HepG2 (cell line): ENCODE data around the gene ZNF146. TPM values are rescaled to one million over a fixed set of nuclear protein-coding genes. Genes with fewer than 3 reads are reported as not detected.
"Not testable (repeated sequence)": the region's sequence is repeated elsewhere in the genome, so short reads cannot be mapped to it uniquely, and the experiment has no call there.

ENCODE experiments used
- ATAC-seq: fragments of 200-7000 bp; cut with Tn5 transposase; 3 replicates; pipeline ENCODE4 v1.9.1; 2020; ENCODE audit warnings: mild to moderate bottlenecking, moderate library complexity
- BruUV-seq: library from RNA; stranded (reverse); fragments of 400-500 nt; replicated peaks from 2 replicates; lab custom pipeline; 2021; lab: Mats Ljungman, UMichigan
- CTCF ChIA-PET: fragments of 300-600 bp; formaldehyde crosslinking; extraction: SDS; loops from one replicate; lab custom pipeline; 2021; ENCODE audit warnings: low total read pairs, inconsistent platforms, low intra/inter-chr PET ratio; lab: Yijun Ruan, JAX
- POLR2A ChIA-PET: fragments of 350-600 bp; sonication (Branson Sonifier 250); formaldehyde crosslinking; loops from one replicate; lab custom pipeline; 2020; ENCODE audit warnings: antibody characterized with exemption, inconsistent platforms; lab: Yijun Ruan, JAX
- DNase-seq: peaks from one replicate; pipeline ENCODE4 v3.0.0-alpha.2; 2015; ENCODE audit warnings: low spot score
- FAIRE-seq: peaks from 3 replicates; lab custom pipeline; 2011; peaks lifted over from hg19 to GRCh38; lab: Jason Lieb, UNC
- H2AFZ ChIP-seq: one replicate; pipeline ENCODE4 v1.6.1; 2011; ENCODE audit warnings: low read length, inconsistent platforms
- H3K27ac ChIP-seq: fragments of 300-600 bp; 3 replicates; pipeline ENCODE4 v1.8.0; 2011; ENCODE audit warnings: mixed run types, mild to moderate bottlenecking, mixed read lengths, low read length, inconsistent platforms; ENCODE audit not compliant: insufficient read depth; ENCODE audit errors: extremely low read length
- H3K27me3 ChIP-seq, 2 experiments: fragments of 200-600 bp in 1 of 2; 2 replicates in 1 of 2; 3 replicates in 1 of 2; pipeline versions ENCODE4 v1.6.0 to v1.8.0; 2011; ENCODE audit warnings: low read length in 2 of 2, mild to moderate bottlenecking in 2 of 2, moderate library complexity in 2 of 2, inconsistent platforms in 1 of 2; ENCODE audit not compliant: insufficient read depth in 2 of 2, control insufficient read depth in 1 of 2
- H3K36me3 ChIP-seq, 2 experiments: fragments of 200-600 bp in 1 of 2; replicated peaks in 1 of 2; 2 replicates in 1 of 2; 3 replicates in 1 of 2; pipeline versions ENCODE4 v1.5.1 to v1.8.0; 2011; ENCODE audit warnings: low read length in 2 of 2, inconsistent platforms in 1 of 2; ENCODE audit not compliant: insufficient read depth in 2 of 2, control insufficient read depth in 1 of 2
- H3K4me1 ChIP-seq: 2 replicates; pipeline ENCODE4 v1.5.1; 2012; ENCODE audit warnings: low read length, inconsistent platforms; ENCODE audit not compliant: insufficient read depth
- H3K4me2 ChIP-seq: 2 replicates; pipeline ENCODE4 v1.6.0; 2011; ENCODE audit warnings: low read depth, low read length, inconsistent platforms
- H3K4me3 ChIP-seq, 3 experiments: fragments of 200-600 bp in 1 of 3; sonication (generic), shearing (Covaris generic) in 1 of 3; replicated peaks in 1 of 3; 2 replicates each; pipeline ENCODE4 v1.5.1; 2011 to 2016; ENCODE audit warnings: low read length in 3 of 3, inconsistent platforms in 2 of 3, low read depth in 2 of 3, mild to moderate bottlenecking in 2 of 3, control low read depth in 1 of 3, mixed read lengths in 1 of 3; ENCODE audit not compliant: insufficient read depth in 1 of 3
- H3K79me2 ChIP-seq: one replicate; pipeline ENCODE4 v1.6.1; 2011; ENCODE audit warnings: low read length, inconsistent platforms; ENCODE audit not compliant: insufficient read depth
- H3K9ac ChIP-seq: 2 replicates; pipeline ENCODE4 v1.6.0; 2011; ENCODE audit warnings: mild to moderate bottlenecking, low read depth, low read length, inconsistent platforms; ENCODE audit not compliant: insufficient read depth
- H3K9me3 ChIP-seq: 2 replicates; pipeline ENCODE4 v1.5.1; 2012; ENCODE audit warnings: mild to moderate bottlenecking, low read length
- H4K20me1 ChIP-seq: 2 replicates; pipeline ENCODE4 v1.6.0; 2011; ENCODE audit warnings: inconsistent platforms, mild to moderate bottlenecking, low read length, moderate library complexity; ENCODE audit not compliant: insufficient read depth
- ARNT2 ChIP-seq: sonication (generic); formaldehyde crosslinking; IDR thresholded peaks from 2 replicates; pipeline ENCODE4 v1.8.0; 2022; ENCODE audit warnings: mild to moderate bottlenecking, low read depth, missing genetic modification reagents, moderate library complexity
- ATF4 ChIP-seq, 2 experiments: fragments of 450-650 bp in 1 of 2; sonication (generic) in 1 of 2; formaldehyde crosslinking; IDR thresholded peaks; 2 replicates each; pipeline versions ENCODE4 v1.5.0 to v1.8.0; 2020 to 2022; ENCODE audit warnings: mild to moderate bottlenecking in 1 of 2, missing genetic modification reagents in 1 of 2
- FOXP1 ChIP-seq, 2 experiments: fragments of 450-650 bp in 1 of 2; IDR thresholded peaks; 2 replicates each; pipeline ENCODE4 v1.6.1; 2017 to 2018; ENCODE audit warnings: antibody characterized with exemption in 1 of 2
- GATA4 ChIP-seq: sonication (generic); IDR thresholded peaks from 2 replicates; pipeline ENCODE4 v1.6.1; 2016; ENCODE audit warnings: antibody characterized with exemption, low read depth, borderline replicate concordance
- SOX13 ChIP-seq, 3 experiments: fragments of 450-650 bp in 1 of 3; sonication (generic) in 1 of 3; formaldehyde crosslinking in 1 of 3; IDR thresholded peaks in 2 of 3; conservative IDR thresholded peaks in 1 of 3; 2 replicates each; pipeline versions ENCODE4 v1.5.0 to v1.6.1; 2016 to 2020; ENCODE audit warnings: antibody characterized with exemption in 1 of 3, mild to moderate bottlenecking in 1 of 3, missing compliant biosample characterization in 1 of 3, missing genetic modification reagents in 1 of 3, moderate library complexity in 1 of 3
- STAG1 ChIP-seq: sonication (generic); formaldehyde crosslinking; IDR thresholded peaks from 2 replicates; pipeline ENCODE4 v1.4.0; 2020; ENCODE audit warnings: missing genetic modification reagents
- TP53 ChIP-seq: sonication (generic); formaldehyde crosslinking; conservative IDR thresholded peaks from 2 replicates; pipeline ENCODE4 v1.4.0; 2020; ENCODE audit warnings: missing genetic modification reagents
- ZFP36L2 ChIP-seq: sonication (generic); formaldehyde crosslinking; IDR thresholded peaks from 2 replicates; pipeline ENCODE4 v1.4.0; 2020; ENCODE audit warnings: missing genetic modification reagents
- ZNF557 ChIP-seq: sonication (generic); formaldehyde crosslinking; IDR thresholded peaks from 2 replicates; pipeline ENCODE4 v1.4.0; 2020; ENCODE audit warnings: missing genetic modification reagents
- ZNF780A ChIP-seq: sonication (generic); formaldehyde crosslinking; IDR thresholded peaks from 2 replicates; pipeline ENCODE4 v1.8.0; 2022; ENCODE audit warnings: mild to moderate bottlenecking, missing genetic modification reagents, moderate library complexity
- ZSCAN31 ChIP-seq: sonication (generic); formaldehyde crosslinking; IDR thresholded peaks from 2 replicates; pipeline ENCODE4 v1.5.0; 2020; ENCODE audit warnings: low read depth, mild to moderate bottlenecking, missing genetic modification reagents
- WGBS: methylation state at CpG from one replicate; pipeline ENCODE4 v1.1.6; 2017; ENCODE audit warnings: low lambda C conversion rate; 5-methylcytosine and 5-hydroxymethylcytosine counted together
- in situ Hi-C: cut with HindIII; loops from 2 replicates; pipeline ENCODE4 v1.10.0; 2017; ENCODE audit warnings: low pct_unique_long_range_greater_than_20kb; ENCODE audit not compliant: extremely low pct_ligation_motif_present
- intact Hi-C: fragments of 100-400 bp; cut with micrococcal nuclease; formaldehyde crosslinking; loops from one replicate; pipeline ENCODE4 v1.10.0; 2022; ENCODE audit not compliant: unreplicated experiment
- polyA plus RNA-seq, 8 experiments: library from polyadenylated mRNA; depleted of rRNA in 3 of 8; stranded (reverse) in 7 of 8; unstranded in 1 of 8; fragments of >200 nt; fragmentation: Illumina TruSeq in 4 of 8; extraction: Trizol in 4 of 8; gene quantifications; 2 replicates each; pipeline versions ENCODE4 v1.2.1 to v1.2.3, GENCODE V29; 2011 to 2016; ENCODE audit warnings: low read depth in 4 of 8, missing spikeins in 1 of 8, mixed read lengths in 1 of 8; ENCODE audit not compliant: insufficient read depth in 1 of 8
- total RNA-seq, 5 experiments: library from RNA; depleted of rRNA; stranded (reverse); fragments of >200 nt; fragmentation: Illumina TruSeq; extraction: Trizol; gene quantifications; 2 replicates each; pipeline ENCODE4 v1.2.3, GENCODE V29; 2016; ENCODE audit warnings: low read depth in 1 of 5

Gene ZNF146
- total and polyA plus RNA-seq, 2 of the 13 experiments (the other 11 are each of a cell fraction or from before 2014, with no cell fraction given), result 28.4 to 52.7 TPM

- intact Hi-C loops, result no loop called here
- no peak for ATAC-seq
- Histone ChIP-seq H3K4me2 (no peak overlapping the region), H3K9me3 (no peaks in the 10 kb centered on the region), H3K9ac (no peak overlapping the region), H3K4me3 (no peak overlapping the region), H2AFZ (no peak overlapping the region), H3K36me3 (peaks cover 4 to 14% of the 10 kb centered on the region in 2 experiments; a peak in 4 of 5 replicates), H3K79me2 (no peaks in the 10 kb centered on the region), H4K20me1 (no peaks in the 10 kb centered on the region), H3K27me3 (no peaks in the 10 kb centered on the region), H3K4me1 (no peaks in the 10 kb centered on the region), H3K27ac (no peak overlapping the region)
- TF ChIP-seq ZFP36L2 (CRISPR knock-in tag) (no peak), ARNT2 (no peak), GATA4 (no peak), TP53 (no peak), FOXP1 (IDR thresholded peaks at IDR 0.05) (no peak), FOXP1 (CRISPR knock-in tag; IDR thresholded peaks at IDR 0.05) (no peak), ZNF780A (CRISPR knock-in tag) (no peak), ZNF557 (CRISPR knock-in tag) (no peak), SOX13 (IDR thresholded peaks at IDR 0.05) (no peak), SOX13 (CRISPR knock-in tag; conservative IDR thresholded peaks at IDR 0.05 in 1 of 2, IDR thresholded peaks at IDR 0.05 in 1 of 2) (no peak), ZSCAN31 (CRISPR knock-in tag) (no peak), STAG1 (CRISPR knock-in tag) (no peak), ATF4 (CRISPR knock-in tag; IDR thresholded peaks at IDR 0.05) (no peak)
- POLR2A ChIA-PET, result no interaction called here
- CTCF ChIA-PET, result no interaction called here
- in situ Hi-C loops, result no loop called here
- BruUV-seq, result no TSS peak
- no peak for DNase-seq
- no peak for FAIRE-seq
- 92% methylated on average over 10 of the region's 10 CpGs for WGBS
These were observed 31.7 kb upstream of the ZNF146 start for GRCh38 chr19:36183245-36183628.

DNA sequence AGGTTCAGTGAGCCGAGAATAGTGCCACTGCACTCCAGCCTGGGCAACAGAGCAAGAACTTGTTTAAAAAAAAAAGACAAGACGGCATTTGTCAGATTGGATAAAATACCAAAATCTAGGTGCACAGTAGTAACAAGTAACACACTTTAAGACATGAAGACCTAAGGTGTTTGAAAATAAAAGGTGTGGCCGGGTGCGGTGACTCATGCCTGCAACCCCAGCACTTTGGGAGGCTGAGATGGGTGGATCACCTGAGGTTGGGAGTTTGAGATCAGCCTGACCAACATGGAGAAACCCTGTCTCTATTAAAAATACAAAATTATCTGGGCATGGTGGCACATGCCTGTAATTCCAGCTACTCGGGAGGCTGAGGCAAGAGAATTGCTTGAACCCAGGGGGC, 28.2 kb upstream of the ZNF146 start:
- CTCF ChIA-PET, result not testable (repeated sequence)
- 87% methylated on average over 5 of the region's 5 CpGs for WGBS

More for the DNA sequence above, 28.2 kb upstream of the ZNF146 start:
- FAIRE-seq, DNase-seq, H4K20me1 ChIP-seq, H3K9me3 ChIP-seq, BruUV-seq, H2AFZ ChIP-seq, H3K4me2 ChIP-seq, ATAC-seq, in situ Hi-C loops, H3K79me2 ChIP-seq, H3K4me1 ChIP-seq, intact Hi-C loops, H3K27me3 ChIP-seq, H3K9ac ChIP-seq, H3K4me3 ChIP-seq, H3K27ac ChIP-seq: not testable (repeated sequence)
- H3K36me3 ChIP-seq, result peaks cover 4 to 17% of the 10 kb centered on the region in 2 experiments; a peak in 4 of 5 replicates
- POLR2A ChIA-PET, result interaction anchor here (0.6 kb wide), 1 partner anchor 1131 kb away, joined by 3 read pairs; no protein-coding TSS in a partner anchor
